Prostate gland (tissue), 2 donors: ENCODE measurements around the gene NRXN3. TPM values are rescaled to one million over a fixed set of nuclear protein-coding genes. Genes with fewer than 3 reads are reported as not detected.

ENCODE experiments used
- DNase-seq: peaks from one replicate; pipeline ENCODE4 v3.0.0-alpha.2; 2019; ENCODE audit warnings: low spot score
- H3K27ac ChIP-seq, 2 donors: fragments of 200-600 bp; sonication (generic); 2 replicates each; pipeline ENCODE4 v1.5.1; 2017 to 2019
- H3K27me3 ChIP-seq: fragments of 200-600 bp; sonication (generic); replicated peaks from 2 replicates; pipeline ENCODE4 v1.5.1; 2019; ENCODE audit not compliant: insufficient read depth
- H3K36me3 ChIP-seq, 2 donors: fragments of 200-600 bp; sonication (generic); 1 replicate in 1 of 2; 2 replicates in 1 of 2; pipeline versions ENCODE4 v1.5.1 to v1.8.1; 2017 to 2019
- H3K4me1 ChIP-seq: fragments of 200-600 bp; sonication (generic); replicated peaks from 2 replicates; pipeline ENCODE4 v1.5.1; 2019
- H3K4me3 ChIP-seq, 2 donors: fragments of 200-600 bp; sonication (generic); 2 replicates each; pipeline ENCODE4 v1.5.1; 2017 to 2019
- H3K9me3 ChIP-seq: fragments of 200-600 bp; sonication (generic); 2 replicates; pipeline ENCODE4 v1.5.1; 2017
- POLR2A ChIP-seq: fragments of 450-650 bp; IDR thresholded peaks from one replicate; pipeline ENCODE4 v1.6.1; 2016; ENCODE audit warnings: antibody characterized with exemption, mild to moderate bottlenecking
- POLR2AphosphoS5 ChIP-seq: sonication (generic); formaldehyde crosslinking; IDR thresholded peaks from one replicate; pipeline ENCODE4 v1.6.1; 2017; ENCODE audit warnings: antibody characterized with exemption
- WGBS: methylation state at CpG from one replicate; pipeline ENCODE4 v1.1.5; 2018; 5-methylcytosine and 5-hydroxymethylcytosine counted together
- intact Hi-C: fragments of 100-400 bp; cut with DNase I; formaldehyde crosslinking; loops from one replicate; pipeline ENCODE4 v1.14.2; 2022
- total RNA-seq, 2 donors: library from RNA; depleted of rRNA; stranded (reverse); fragments of >200 nt; gene quantifications; one replicate each; pipeline ENCODE4 v1.1.0, GENCODE V29; 2016
- TF ChIP-seq, protein P1 (sequence below), 4 experiments: fragments of 200-600 bp in 2 of 4; fragments of 450-650 bp in 2 of 4; sonication (generic) in 2 of 4; IDR thresholded peaks; 1 replicate in 3 of 4; 2 replicates in 1 of 4; pipeline ENCODE4 v1.5.1; 2016 to 2019; ENCODE audit warnings: antibody characterized with exemption in 4 of 4, mild to moderate bottlenecking in 2 of 4, moderate library complexity in 2 of 4

NRXN3 gene
- total RNA-seq, 2 donors from 2014 or later: 6.6 to 8.2 TPM

DNA sequence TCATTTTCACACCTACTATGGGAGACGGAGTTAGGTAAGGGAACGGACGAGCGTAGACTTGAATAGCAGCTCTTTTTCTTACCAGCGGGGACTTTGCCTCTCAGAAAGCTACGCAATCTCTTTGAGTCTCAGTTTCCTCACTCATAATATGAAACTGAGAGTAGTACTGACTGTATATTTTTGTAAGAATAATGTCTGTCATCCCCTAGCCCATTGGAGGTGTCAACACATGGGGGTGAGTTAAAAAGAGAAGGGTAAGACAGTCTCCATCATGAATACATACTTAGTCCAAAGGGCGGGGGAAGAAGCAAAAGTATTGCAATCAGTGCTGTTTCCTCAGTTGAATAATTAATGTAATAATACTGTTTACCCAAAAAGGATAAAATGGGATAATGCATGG lies 592.2 kb downstream of the NRXN3 start:
- 84% methylated on average over 7 of the region's 7 CpGs for WGBS

DNA sequence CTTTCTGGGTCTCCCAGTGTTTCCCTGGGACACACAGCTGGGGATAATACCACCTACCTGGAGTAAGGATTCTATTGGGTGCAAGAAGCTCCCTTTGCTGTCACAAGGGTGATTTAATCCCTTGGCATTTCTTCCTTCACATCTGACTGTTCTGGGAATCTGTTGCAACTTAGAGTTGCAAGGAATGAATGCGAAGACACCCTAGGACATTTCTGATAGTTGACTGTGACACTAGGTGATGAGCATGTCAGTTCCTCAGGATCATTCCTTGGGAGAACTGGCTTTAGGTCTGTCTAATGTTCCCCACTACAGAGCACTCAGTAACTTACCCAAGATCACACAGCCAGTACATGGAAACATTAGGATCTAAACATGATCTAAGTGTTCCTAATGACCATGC lies 593.6 kb downstream of the NRXN3 start:
- H3K4me1 ChIP-seq: no peaks in the 10 kb centered on the region
- 91% methylated on average over 1 of the region's 1 CpG for WGBS
- H3K27me3 ChIP-seq: no peaks in the 10 kb centered on the region
- no peak for DNase-seq
- H3K27ac ChIP-seq: no peak overlapping the region
- no peaks in the 10 kb centered on the region for H3K36me3 ChIP-seq
- no peak overlapping the region for H3K4me3 ChIP-seq
- TF ChIP-seq POLR2A (no peak), POLR2AphosphoS5 (no peak)
- TF ChIP-seq, protein P1, sequence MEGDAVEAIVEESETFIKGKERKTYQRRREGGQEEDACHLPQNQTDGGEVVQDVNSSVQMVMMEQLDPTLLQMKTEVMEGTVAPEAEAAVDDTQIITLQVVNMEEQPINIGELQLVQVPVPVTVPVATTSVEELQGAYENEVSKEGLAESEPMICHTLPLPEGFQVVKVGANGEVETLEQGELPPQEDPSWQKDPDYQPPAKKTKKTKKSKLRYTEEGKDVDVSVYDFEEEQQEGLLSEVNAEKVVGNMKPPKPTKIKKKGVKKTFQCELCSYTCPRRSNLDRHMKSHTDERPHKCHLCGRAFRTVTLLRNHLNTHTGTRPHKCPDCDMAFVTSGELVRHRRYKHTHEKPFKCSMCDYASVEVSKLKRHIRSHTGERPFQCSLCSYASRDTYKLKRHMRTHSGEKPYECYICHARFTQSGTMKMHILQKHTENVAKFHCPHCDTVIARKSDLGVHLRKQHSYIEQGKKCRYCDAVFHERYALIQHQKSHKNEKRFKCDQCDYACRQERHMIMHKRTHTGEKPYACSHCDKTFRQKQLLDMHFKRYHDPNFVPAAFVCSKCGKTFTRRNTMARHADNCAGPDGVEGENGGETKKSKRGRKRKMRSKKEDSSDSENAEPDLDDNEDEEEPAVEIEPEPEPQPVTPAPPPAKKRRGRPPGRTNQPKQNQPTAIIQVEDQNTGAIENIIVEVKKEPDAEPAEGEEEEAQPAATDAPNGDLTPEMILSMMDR (IDR thresholded peaks at IDR 0.05): no peak
- intact Hi-C loops: no loop called here
- no peaks in the 10 kb centered on the region for H3K9me3 ChIP-seq

More for the DNA sequence above, 592.2 kb downstream of the NRXN3 start:
- no peaks in the 10 kb centered on the region for H3K36me3 ChIP-seq
- intact Hi-C loops: no loop called here
- no peaks in the 10 kb centered on the region for H3K27me3 ChIP-seq
- H3K4me1 ChIP-seq: no peaks in the 10 kb centered on the region
- TF ChIP-seq POLR2A: no peak
- no peak for TF ChIP-seq POLR2AphosphoS5
- TF ChIP-seq, protein P1 (IDR thresholded peaks at IDR 0.05): no peak
- H3K27ac ChIP-seq: no peak overlapping the region
- no peak for DNase-seq
- H3K9me3 ChIP-seq: no peaks in the 10 kb centered on the region
- H3K4me3 ChIP-seq: no peak overlapping the region

DNA sequence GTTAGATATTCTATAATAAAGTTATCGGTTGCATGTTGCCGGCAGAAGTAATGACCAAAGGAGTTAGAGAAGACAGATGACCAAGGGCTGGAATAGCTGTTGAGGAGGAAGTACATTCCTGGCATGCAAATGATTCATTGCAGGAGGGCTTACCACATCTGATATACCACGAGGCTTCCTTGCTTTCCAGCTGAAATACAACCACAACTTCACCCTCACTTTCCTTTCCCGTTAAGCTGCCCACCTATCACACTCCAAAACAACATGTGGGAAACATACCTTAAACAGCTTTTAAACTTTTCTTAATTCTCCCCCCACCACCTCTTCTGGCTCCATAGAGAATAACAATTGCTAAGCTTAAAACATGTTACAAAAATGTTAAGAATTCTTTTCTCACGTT lies 594.1 kb downstream of the NRXN3 start:
- Histone ChIP-seq H3K4me1 (no peaks in the 10 kb centered on the region), H3K27ac (no peak overlapping the region), H3K27me3 (no peaks in the 10 kb centered on the region), H3K36me3 (no peaks in the 10 kb centered on the region), H3K9me3 (no peaks in the 10 kb centered on the region), H3K4me3 (no peak overlapping the region)
- TF ChIP-seq POLR2AphosphoS5: no peak
- TF ChIP-seq, protein P1 (IDR thresholded peaks at IDR 0.05): no peak
- TF ChIP-seq POLR2A: no peak
- intact Hi-C loops: no loop called here
- DNase-seq: no peak
- 40% methylated on average over 5 of the region's 5 CpGs for WGBS

DNA sequence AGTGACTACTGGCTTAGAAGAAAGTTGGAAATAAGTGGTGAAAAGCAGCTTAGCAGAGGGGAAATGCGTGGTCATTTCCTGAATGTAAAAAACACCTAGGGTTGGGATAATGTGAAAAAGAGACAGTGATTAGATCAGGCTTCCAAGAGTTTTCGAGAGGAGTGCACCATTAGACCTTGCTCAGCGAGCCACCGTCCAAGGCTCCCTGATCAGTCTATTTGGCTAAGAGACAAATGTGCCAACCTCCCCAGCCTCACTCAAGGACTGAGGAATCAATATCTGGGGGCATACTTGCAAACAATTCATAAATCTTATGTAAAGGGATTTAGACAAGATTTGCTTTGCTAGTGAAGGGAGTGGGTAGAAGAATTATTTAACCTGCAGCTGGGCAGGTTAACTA lies 594.5 kb downstream of the NRXN3 start:
- no peaks in the 10 kb centered on the region for H3K27me3 ChIP-seq
- intact Hi-C loops: no loop called here
- WGBS: 64% methylated on average over 4 of the region's 4 CpGs
- no peak overlapping the region for H3K27ac ChIP-seq
- no peaks in the 10 kb centered on the region for H3K36me3 ChIP-seq
- H3K9me3 ChIP-seq: no peaks in the 10 kb centered on the region
- DNase-seq: no peak
- no peaks in the 10 kb centered on the region for H3K4me1 ChIP-seq
- H3K4me3 ChIP-seq: no peak overlapping the region
- TF ChIP-seq, protein P1 (IDR thresholded peaks at IDR 0.05): no peak
- no peak for TF ChIP-seq POLR2AphosphoS5
- TF ChIP-seq POLR2A: no peak

DNA sequence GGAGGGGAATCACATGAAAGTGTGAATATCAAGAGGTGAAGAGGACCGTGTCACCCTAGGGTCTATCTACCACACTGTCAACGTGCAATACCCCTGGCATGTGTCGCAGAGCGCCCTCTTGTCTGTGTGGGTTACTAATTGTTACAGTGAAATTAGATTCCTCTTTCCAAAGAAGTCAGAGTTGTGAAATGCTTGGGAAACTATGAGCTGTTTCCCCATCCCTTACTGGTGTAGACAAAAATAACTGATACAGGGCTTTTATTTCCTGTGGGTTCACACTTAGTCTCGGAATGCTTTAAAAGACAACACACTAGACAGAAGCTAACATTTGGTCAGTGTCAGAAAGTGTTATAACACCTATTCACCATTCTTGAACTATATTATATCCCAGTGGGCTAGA lies 597.3 kb downstream of the NRXN3 start:
- H3K36me3 ChIP-seq: no peaks in the 10 kb centered on the region
- H3K4me1 ChIP-seq: no peaks in the 10 kb centered on the region
- no peak overlapping the region for H3K27ac ChIP-seq
- H3K9me3 ChIP-seq: no peaks in the 10 kb centered on the region
- TF ChIP-seq, protein P1 (IDR thresholded peaks at IDR 0.05): no peak
- H3K27me3 ChIP-seq: no peaks in the 10 kb centered on the region
- no peak overlapping the region for H3K4me3 ChIP-seq
- intact Hi-C loops: no loop called here
- WGBS: 70% methylated on average over 5 of the region's 5 CpGs
- DNase-seq: no peak
